Heart left ventricle (tissue), 16 donors: ENCODE data around the gene CREG2. TPM values are rescaled to one million over a fixed set of nuclear protein-coding genes. Genes with fewer than 3 reads are reported as not detected.
"Not testable (repeated sequence)": the region's sequence is repeated elsewhere in the genome, so short reads cannot be mapped to it uniquely, and the experiment has no call there.

ENCODE experiments used
- ATAC-seq, 4 donors: fragments of 200-7000 bp; cut with Tn5 transposase; one replicate each; pipeline ENCODE4 v1.9.1; 2020 to 2022; ENCODE audit warnings: moderate library complexity in 4 of 4, mild to moderate bottlenecking in 3 of 4, moderate number of reproducible peaks in 1 of 4
- DNase-seq, 5 donors: peaks; one replicate each; pipeline ENCODE4 v3.0.0-alpha.2; 2020
- H3K27ac ChIP-seq, 12 donors: fragments of 200-600 bp; sonication (generic) in 4 of 12; one replicate each; pipeline versions ENCODE4 v1.5.0 to v1.8.0; 2016 to 2022; ENCODE audit warnings: mild to moderate bottlenecking in 2 of 12
- H3K27me3 ChIP-seq, 9 donors: fragments of 200-600 bp; sonication (generic) in 2 of 9; one replicate each; pipeline versions ENCODE4 v1.5.1 to v1.8.0; 2016 to 2022; ENCODE audit warnings: mild to moderate bottlenecking in 3 of 9
- H3K36me3 ChIP-seq, 9 donors: fragments of 200-600 bp; sonication (generic) in 2 of 9; one replicate each; pipeline versions ENCODE4 v1.5.0 to v1.8.0; 2018 to 2022; ENCODE audit warnings: mild to moderate bottlenecking in 2 of 9
- H3K4me1 ChIP-seq, 12 donors: fragments of 200-600 bp; sonication (generic) in 4 of 12; one replicate each; pipeline versions ENCODE4 v1.5.0 to v1.8.0; 2016 to 2022; ENCODE audit warnings: mild to moderate bottlenecking in 3 of 12
- H3K4me3 ChIP-seq, 12 donors: fragments of 200-600 bp; sonication (generic) in 4 of 12; one replicate each; pipeline versions ENCODE4 v1.5.0 to v1.8.0; 2017 to 2022; ENCODE audit warnings: mild to moderate bottlenecking in 9 of 12, moderate library complexity in 4 of 12
- H3K9me3 ChIP-seq, 12 donors: fragments of 200-600 bp; sonication (generic) in 4 of 12; one replicate each; pipeline versions ENCODE4 v1.5.0 to v1.8.0; 2016 to 2022; ENCODE audit warnings: mild to moderate bottlenecking in 1 of 12
- POLR2A ChIP-seq, 2 donors: fragments of 450-650 bp; IDR thresholded peaks; one replicate each; pipeline ENCODE4 v1.6.1; 2017; ENCODE audit warnings: antibody characterized with exemption in 2 of 2, mild to moderate bottlenecking in 2 of 2, moderate library complexity in 2 of 2
- WGBS, 4 donors: extraction: QIAGEN DNeasy Blood & Tissue Kit in 2 of 4; methylation state at CpG; one replicate each; pipeline versions ENCODE4 v1.1.5 to v1.1.7; 2013 to 2018; 5-methylcytosine and 5-hydroxymethylcytosine counted together
- intact Hi-C, 10 donors: fragments of 100-400 bp; cut with DNase I; formaldehyde crosslinking; loops; one replicate each; pipeline versions ENCODE4 v1.11.1 to v1.14.2; 2022
- polyA plus RNA-seq, 2 donors: library from polyadenylated mRNA; stranded (reverse); fragments of 200-250 nt; gene quantifications; one replicate each; pipeline ENCODE4 v1.2.3, GENCODE V29; 2013
- total RNA-seq, 9 donors: library from RNA; depleted of rRNA in 2 of 9; stranded (reverse); fragments of >200 nt in 2 of 9; fragmentation: NEBNext Ultra II Directional in 3 of 9; extraction: Animal tissue kit (Norgen Biotek cat#: 25700) in 3 of 9; gene quantifications; one replicate each; pipeline versions ENCODE4 v1.1.0 to v1.2.4, GENCODE V29; 2016 to 2023
- TF ChIP-seq, protein P1 (sequence below), 12 donors: fragments of 200-600 bp; sonication (generic) in 4 of 12; IDR thresholded peaks; one replicate each; pipeline versions ENCODE4 v1.5.0 to v1.8.0; 2018 to 2022; ENCODE audit warnings: antibody characterized with exemption in 12 of 12, mild to moderate bottlenecking in 5 of 12
- donor health status: ischemic (EF 13 %, LVEDD 7.1; RV severe dilation, severe dysfunction).
- donor health status: healthy with polysubstance abuse.
- donor health status: DM: no; HTN: yes; CAD: no.
- donor health status: DM: no; HTN: no; CAD: no.
- donor health status: ischemic (EF 25% LVEDD 6.9; RV normal size, moderate dysfunction).
- donor health status: ischemic (EF 25% LVEDD 5.7; RV mildly dilated, moderate dysfunction).
- donor health status: healthy.
- donor health status: DM: yes; HTN: yes; CAD: no.
- donor health status: ischemic (EF 35%, LVEDD 5.7; RV mildly dilated, moderate dysfunction).
- donor health status: nonischemic (EF 11% LVEDD 7.7; RV severe dilation, severe dysfunction).
- donor health status: DM: yes; HTN: yes; CAD: no.
- donor health status: PGD.
- donor health status: ischemic (EF 29% LVEDD 5.4; RV normal size, mild dysfunction).
- donor health status: nonischemic (EF 23%, LVEDD 6.1; RV moderate dilation, normal function).

The CREG2 gene
- total and polyA plus RNA-seq, 11 donors: 0.18 to 1.1 (median 0.46) TPM; not detected in 7

DNA sequence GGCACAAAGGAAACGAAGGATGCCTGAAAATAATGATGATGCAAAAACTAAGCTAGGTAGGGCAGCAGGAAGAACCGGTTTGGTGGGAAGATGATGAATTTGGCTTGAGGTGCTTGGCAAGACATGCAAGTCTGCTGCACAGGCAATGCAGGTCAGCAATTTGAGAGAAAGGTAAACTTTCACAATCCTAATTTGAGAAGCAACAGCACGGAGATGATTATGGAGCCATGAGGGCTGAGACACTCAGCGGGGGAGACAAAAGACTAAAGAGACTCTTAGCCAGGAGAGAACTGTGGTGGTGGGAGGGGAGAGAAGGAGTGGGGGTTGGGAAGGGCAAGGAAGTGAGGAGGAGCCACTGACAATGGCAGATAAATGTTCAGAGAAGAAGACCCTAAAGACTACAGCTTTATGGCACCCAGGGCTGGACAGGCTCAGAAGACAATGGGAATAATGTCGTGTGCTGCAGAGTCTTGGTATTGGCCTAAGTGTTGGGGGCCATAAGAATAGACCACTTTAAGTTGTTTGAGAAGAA is 59.4 kb downstream of the CREG2 start:
- H3K4me1 ChIP-seq: peaks cover 0 to 43% (median 9%) of the 10 kb centered on the region in 12 donors
- intact Hi-C loops: no loop called here
- no peak for DNase-seq
- H3K27ac ChIP-seq: peak overlapping the region in 6 of 12 donors; percentile 17 to 93 (median 55)
- no peaks in the 10 kb centered on the region for H3K36me3 ChIP-seq
- H3K4me3 ChIP-seq: peak overlapping the region in 1 of 12 donors; percentile 15
- 70 to 73% (median 72%) methylated on average over 5 of the region's 5 CpGs for WGBS, 4 donors
- ATAC-seq: no peak
- H3K9me3 ChIP-seq: peaks cover 0 to 10% (median 0%) of the 10 kb centered on the region in 12 donors
- no peaks in the 10 kb centered on the region for H3K27me3 ChIP-seq
- TF ChIP-seq POLR2A (IDR thresholded peaks at IDR 0.05): no peak
- TF ChIP-seq, protein P1, sequence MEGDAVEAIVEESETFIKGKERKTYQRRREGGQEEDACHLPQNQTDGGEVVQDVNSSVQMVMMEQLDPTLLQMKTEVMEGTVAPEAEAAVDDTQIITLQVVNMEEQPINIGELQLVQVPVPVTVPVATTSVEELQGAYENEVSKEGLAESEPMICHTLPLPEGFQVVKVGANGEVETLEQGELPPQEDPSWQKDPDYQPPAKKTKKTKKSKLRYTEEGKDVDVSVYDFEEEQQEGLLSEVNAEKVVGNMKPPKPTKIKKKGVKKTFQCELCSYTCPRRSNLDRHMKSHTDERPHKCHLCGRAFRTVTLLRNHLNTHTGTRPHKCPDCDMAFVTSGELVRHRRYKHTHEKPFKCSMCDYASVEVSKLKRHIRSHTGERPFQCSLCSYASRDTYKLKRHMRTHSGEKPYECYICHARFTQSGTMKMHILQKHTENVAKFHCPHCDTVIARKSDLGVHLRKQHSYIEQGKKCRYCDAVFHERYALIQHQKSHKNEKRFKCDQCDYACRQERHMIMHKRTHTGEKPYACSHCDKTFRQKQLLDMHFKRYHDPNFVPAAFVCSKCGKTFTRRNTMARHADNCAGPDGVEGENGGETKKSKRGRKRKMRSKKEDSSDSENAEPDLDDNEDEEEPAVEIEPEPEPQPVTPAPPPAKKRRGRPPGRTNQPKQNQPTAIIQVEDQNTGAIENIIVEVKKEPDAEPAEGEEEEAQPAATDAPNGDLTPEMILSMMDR (IDR thresholded peaks at IDR 0.05): no peak

DNA sequence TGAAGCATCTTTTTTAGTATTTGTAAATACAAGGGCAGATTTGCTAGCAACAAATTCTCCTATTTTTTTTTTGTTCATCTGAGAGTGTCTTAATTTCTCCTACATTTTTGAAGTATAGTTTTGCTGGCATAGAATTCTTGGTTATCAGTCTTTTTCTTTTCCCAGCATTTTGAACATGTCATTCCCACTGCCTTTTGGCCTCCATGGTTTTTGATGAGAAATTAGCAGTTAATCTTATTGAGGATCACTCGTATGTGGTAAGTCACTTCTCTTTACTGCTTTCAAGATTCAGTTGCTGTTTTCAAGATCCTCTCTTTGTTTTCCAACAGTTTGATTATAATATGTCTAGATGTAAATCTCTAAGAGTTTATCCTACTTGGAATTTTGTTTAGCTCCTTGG is 61.9 kb downstream of the CREG2 start:
- WGBS, 4 donors: 87 to 89% (median 88%) methylated on average over 1 of the region's 1 CpG
- H3K36me3 ChIP-seq: no peaks in the 10 kb centered on the region
- DNase-seq (no peak), ATAC-seq (no peak)
- no peak for TF ChIP-seq POLR2A (IDR thresholded peaks at IDR 0.05)
- TF ChIP-seq, protein P1 (IDR thresholded peaks at IDR 0.05): no peak
- intact Hi-C loops: no loop called here
- H3K27me3 ChIP-seq: no peaks in the 10 kb centered on the region
- peaks cover 0 to 10% (median 0%) of the 10 kb centered on the region in 12 donors for H3K9me3 ChIP-seq
- H3K4me1 ChIP-seq: peaks cover 0 to 32% (median 6%) of the 10 kb centered on the region in 12 donors
- H3K27ac ChIP-seq: no peak overlapping the region
- H3K4me3 ChIP-seq: no peak overlapping the region

DNA sequence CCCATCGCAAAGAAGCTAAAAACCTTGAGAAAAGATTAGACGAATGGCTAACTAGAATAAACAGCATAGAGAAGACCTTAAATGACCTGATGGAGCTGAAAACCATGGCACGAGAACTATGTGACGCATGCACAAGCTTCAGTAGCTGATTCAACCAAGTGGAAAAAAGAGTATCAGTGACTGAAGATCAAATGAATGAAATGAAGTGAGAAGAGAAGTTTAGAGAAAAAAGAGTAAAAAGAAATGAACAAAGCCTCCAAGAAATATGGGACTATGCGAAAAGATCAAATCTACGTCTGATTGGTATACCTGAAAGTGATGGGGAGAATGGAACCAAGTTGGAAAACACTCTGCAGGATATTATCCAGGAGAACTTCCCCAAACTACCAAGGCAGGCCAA is 70.7 kb downstream of the CREG2 start:
- DNase-seq, intact Hi-C loops, ATAC-seq, H3K4me1 ChIP-seq, H3K36me3 ChIP-seq, H3K4me3 ChIP-seq, H3K9me3 ChIP-seq, H3K27ac ChIP-seq, H3K27me3 ChIP-seq: not testable (repeated sequence)
- WGBS, 4 donors: 91 to 94% (median 92%) methylated on average over 5 to 6 of the region's 6 CpGs

DNA sequence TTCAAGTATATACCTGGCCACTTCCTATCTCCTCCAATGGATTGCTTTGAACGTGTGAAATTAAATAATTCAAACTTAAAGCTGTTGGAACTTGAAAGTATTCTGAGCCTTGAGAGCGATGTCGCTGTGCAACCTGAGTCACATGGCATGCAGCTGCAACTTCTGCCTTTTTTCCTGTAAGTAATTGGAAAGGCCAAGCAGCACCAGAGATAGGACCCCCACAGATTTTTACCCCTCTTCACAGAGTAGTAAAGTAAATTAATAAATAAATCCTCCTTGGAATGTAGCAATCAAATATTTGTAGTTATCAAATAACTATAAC is 75.6 kb downstream of the CREG2 start:
- Histone ChIP-seq H3K27me3 (no peaks in the 10 kb centered on the region), H3K27ac (peak overlapping the region in 1 of 12 donors; percentile 99), H3K4me3 (no peak overlapping the region), H3K36me3 (no peaks in the 10 kb centered on the region), H3K9me3 (no peaks in the 10 kb centered on the region), H3K4me1 (peaks cover 0 to 35% (median 10%) of the 10 kb centered on the region in 12 donors)
- intact Hi-C loops: no loop called here
- WGBS, 4 donors: 80 to 89% (median 82%) methylated on average over 3 of the region's 3 CpGs
- DNase-seq: no peak
- no peak for ATAC-seq
- TF ChIP-seq POLR2A (IDR thresholded peaks at IDR 0.05): no peak
- TF ChIP-seq, protein P1 (IDR thresholded peaks at IDR 0.05): no peak
